ENCODE measurements around the gene TNFRSF4. TPM values are rescaled to one million over a fixed set of nuclear protein-coding genes. Genes with fewer than 3 reads are reported as not detected.

Gene TNFRSF4
- total and polyA plus RNA-seq, 10 of the 15 experiments (the other 5 are each of a cell fraction or from before 2014, with no cell fraction given) = 0.05 to 7.3 (median 2.5) TPM; not detected in 1

GRCh38 chr1:1167841-1168450 lies 46.0 kb downstream of the TNFRSF4 start:
- Histone ChIP-seq H2AFZ (ENCODE audit: control insufficient read depth, low read depth, low read length) (no peak overlapping the region), H3K9me3 (replicated peaks; ENCODE audit: control insufficient read depth, insufficient read depth, low read length) (no peaks in the 10 kb centered on the region), H3K79me2 (ENCODE audit: control insufficient read depth, insufficient read depth, low read length) (no peaks in the 10 kb centered on the region), H3K27me3 (replicated peaks in 1 of 2; ENCODE audit: control insufficient read depth in 2 of 2, insufficient read depth in 2 of 2, low read length in 1 of 2) (peaks cover 0 to 3% of the 10 kb centered on the region in 2 experiments; a peak in 3 of 4 replicates), H3K9ac (ENCODE audit: control insufficient read depth, insufficient read depth, low read length) (no peak overlapping the region), H3K36me3 (ENCODE audit: control insufficient read depth in 2 of 2, insufficient read depth in 2 of 2, low read length in 1 of 2) (no peaks in the 10 kb centered on the region), H3K4me2 (ENCODE audit: control insufficient read depth, insufficient read depth) (no peak overlapping the region), H3K27ac (ENCODE audit: control insufficient read depth, insufficient read depth) (no peak overlapping the region), H3K4me1 (ENCODE audit: control insufficient read depth, insufficient read depth, low read length) (peaks cover 20% of the 10 kb centered on the region), H3K4me3 (no peak overlapping the region), H4K20me1 (ENCODE audit: control insufficient read depth, insufficient read depth) (no peaks in the 10 kb centered on the region)
- RAD21 ChIA-PET (ENCODE audit: unreplicated experiment) = no interaction called here
- no peak for DNase-seq (ENCODE audit: low read depth, low spot score)
- intact Hi-C loops (cut with micrococcal nuclease; ENCODE audit: unreplicated experiment) (no loop called here), in situ Hi-C loops (cut with MboI) (no loop called here)
- ATAC-seq = no peak
- 56% methylated on average over 24 of the region's 36 CpGs for WGBS (ENCODE audit: insufficient coverage, insufficient replicate concordance, low lambda C conversion rate, missing lambda C conversion rate)
- SMC1A ChIA-PET (ENCODE audit: uncharacterized antibody, unreplicated experiment) = no interaction called here
- CTCF ChIA-PET = interaction anchor here (0.8 kb wide), 1 partner anchor 9 kb away, joined by 3 read pairs; no protein-coding TSS in a partner anchor
- no peak for FAIRE-seq
- BruUV-seq (replicated peaks) = no TSS peak
- TF ChIP-seq JUNB (IDR thresholded peaks at IDR 0.05) = no peak
- no peak for TF ChIP-seq RCOR1 (conservative IDR thresholded peaks at IDR 0.05; ENCODE audit: low read depth, low read length)
- no peak for TF ChIP-seq SMAD1 (IDR thresholded peaks at IDR 0.05; ENCODE audit: low read depth, partially characterized antibody)
- no peak for TF ChIP-seq RELB (IDR thresholded peaks at IDR 0.05; ENCODE audit: low read depth)
- no peak for TF ChIP-seq STAT1 (conservative IDR thresholded peaks at IDR 0.05)
- no peak for TF ChIP-seq JUND (IDR thresholded peaks at IDR 0.05; ENCODE audit: low read depth, low read length)
- TF ChIP-seq CREB1 (IDR thresholded peaks at IDR 0.05; ENCODE audit: low read depth) = no peak
- TF ChIP-seq EP300 (IDR thresholded peaks at IDR 0.05; ENCODE audit: borderline replicate concordance in 1 of 2, control insufficient read depth in 1 of 2, low read depth in 2 of 2, low read length in 2 of 2) = no peak
- TF ChIP-seq FOXM1 (IDR thresholded peaks at IDR 0.05; ENCODE audit: low read depth, low read length) = no peak
- no peak for TF ChIP-seq PAX8 (IDR thresholded peaks at IDR 0.05)
- TF ChIP-seq BMI1 (IDR thresholded peaks at IDR 0.05; ENCODE audit: borderline replicate concordance) = no peak
- TF ChIP-seq CEBPB (IDR thresholded peaks at IDR 0.05; ENCODE audit: borderline replicate concordance in 1 of 2, low read depth in 2 of 2, low read length in 2 of 2) = no peak
- TF ChIP-seq ZBED1 (IDR thresholded peaks at IDR 0.05; ENCODE audit: borderline replicate concordance) = no peak
- POLR2A ChIA-PET = no interaction called here
